ES-I3 (cell line): ENCODE measurements around the gene ZNF160.
A peak's percentile ranks its signal among the peaks of the same experiment; 100 is the strongest.
"Not testable (repeated sequence)": the region's sequence is repeated elsewhere in the genome, so short reads cannot be mapped to it uniquely, and the experiment has no call there.

ENCODE experiments used
- H3K36me3 ChIP-seq: 2 replicates; pipeline ENCODE4 v1.6.1; 2013; ENCODE audit warnings: mild to moderate bottlenecking, low read length, control low read depth, moderate library complexity; ENCODE audit not compliant: insufficient read depth
- H3K4me1 ChIP-seq: 2 replicates; pipeline ENCODE4 v1.6.1; 2013; ENCODE audit warnings: mild to moderate bottlenecking, control low read depth, low read length; ENCODE audit not compliant: insufficient read depth
- H3K9ac ChIP-seq: 2 replicates; pipeline ENCODE4 v1.6.1; 2013; ENCODE audit warnings: low read depth, mild to moderate bottlenecking, low read length, moderate library complexity
- H3K9me3 ChIP-seq: 2 replicates; pipeline ENCODE4 v1.6.1; 2013; ENCODE audit warnings: mild to moderate bottlenecking, low read length, moderate library complexity; ENCODE audit not compliant: control insufficient read depth, insufficient read depth

ZNF160 gene

GRCh38 chr19:53103234-53104203 is at the start of gene ZNF160:
Gene ZNF160, minus strand, starts transcription at chr19:53103422. Its CDS starts 17,146 bp downstream, at chr19:53086276.
- Histone ChIP-seq H3K9ac (peak within 1 kb of the TSS; percentile 92), H3K9me3 (no peaks in the 10 kb centered on the region), H3K36me3 (no peaks in the 10 kb centered on the region)

DNA sequence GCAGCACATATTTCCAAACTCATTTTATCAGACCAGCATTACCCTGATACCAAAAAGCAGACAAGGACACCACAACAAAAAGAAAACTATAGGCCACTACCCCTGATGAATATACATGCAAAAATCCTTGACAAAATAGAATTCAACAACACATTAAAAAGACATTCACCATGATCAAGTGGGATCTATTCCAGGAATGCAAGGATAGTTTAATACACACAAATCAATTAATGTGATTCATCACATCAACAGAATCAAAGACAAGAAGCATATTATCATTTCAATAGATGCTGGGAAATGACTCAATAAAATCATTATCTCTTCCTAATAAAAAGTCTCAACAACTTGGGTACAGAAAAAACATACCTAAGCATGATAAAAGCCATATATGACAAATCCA is 44.4 kb upstream of the ZNF160 start:
- Histone ChIP-seq H3K9ac (no peak overlapping the region), H3K4me1 (no peaks in the 10 kb centered on the region), H3K9me3 (peaks cover 18% of the 10 kb centered on the region; the same call in 1 of the 2 replicates), H3K36me3 (no peaks in the 10 kb centered on the region; the same call in none of the 2 replicates)

More at GRCh38 chr19:53103234-53104203, at the start of gene ZNF160:
- H3K4me1 ChIP-seq = peaks cover 7% of the 10 kb centered on the region; the same call in 1 of the 2 replicates

- Histone ChIP-seq H3K36me3 (peaks cover 17% of the 10 kb centered on the region), H3K9me3 (peaks cover 29% of the 10 kb centered on the region), H3K4me1 (no peaks in the 10 kb centered on the region), H3K9ac (no peak overlapping the region)
These were observed 37.1 kb upstream of the ZNF160 start for GRCh38 chr19:53140351-53140750.

- no peak overlapping the region for H3K9ac ChIP-seq
- H3K4me1 ChIP-seq = peaks cover 2% of the 10 kb centered on the region; the same call in 1 of the 2 replicates
- peaks cover 15% of the 10 kb centered on the region; the same call in 1 of the 2 replicates for H3K9me3 ChIP-seq
- peaks cover 8% of the 10 kb centered on the region; the same call in 1 of the 2 replicates for H3K36me3 ChIP-seq
These were observed 33.2 kb upstream of the ZNF160 start for GRCh38 chr19:53136432-53136831.

GRCh38 chr19:53132141-53132991 is 29.1 kb upstream of the ZNF160 start, which contains the start of gene ZNF415:
Gene ZNF415, minus strand, starts transcription at chr19:53132910. Its CDS starts 10,234 bp downstream, at chr19:53122676.
- peaks cover 6% of the 10 kb centered on the region; the same call in 1 of the 2 replicates for H3K4me1 ChIP-seq
- peak within 1 kb of the TSS; percentile 85 for H3K9ac ChIP-seq
- H3K36me3 ChIP-seq = no peaks in the 10 kb centered on the region
- no peaks in the 10 kb centered on the region; the same call in 1 of the 2 replicates for H3K9me3 ChIP-seq

DNA sequence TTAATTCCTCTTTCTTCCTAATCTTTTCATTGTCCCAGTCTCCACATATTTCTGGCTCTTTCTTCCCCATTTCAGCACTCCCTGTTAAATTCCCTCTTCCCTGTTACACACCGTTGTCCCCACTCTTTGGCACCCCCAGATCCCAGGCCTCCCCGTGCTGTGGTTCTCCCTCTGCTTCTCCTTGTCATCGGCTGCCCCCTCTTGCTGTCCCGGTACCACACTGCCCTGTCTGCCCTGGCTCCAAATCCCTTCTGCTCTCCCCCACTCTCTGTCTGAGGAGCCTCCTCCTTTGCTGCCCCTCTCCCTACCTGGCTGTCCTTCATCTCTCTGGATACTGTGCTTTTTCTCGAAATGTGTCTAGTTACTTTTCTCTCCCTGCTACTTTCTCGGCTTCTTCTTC is 28.5 kb upstream of the ZNF160 start:
- peak overlapping the region; percentile 85; the same call in 1 of the 2 replicates for H3K9ac ChIP-seq
- H3K36me3 ChIP-seq = no peaks in the 10 kb centered on the region
- H3K9me3 ChIP-seq = no peaks in the 10 kb centered on the region
- peaks cover 6% of the 10 kb centered on the region; the same call in 1 of the 2 replicates for H3K4me1 ChIP-seq

DNA sequence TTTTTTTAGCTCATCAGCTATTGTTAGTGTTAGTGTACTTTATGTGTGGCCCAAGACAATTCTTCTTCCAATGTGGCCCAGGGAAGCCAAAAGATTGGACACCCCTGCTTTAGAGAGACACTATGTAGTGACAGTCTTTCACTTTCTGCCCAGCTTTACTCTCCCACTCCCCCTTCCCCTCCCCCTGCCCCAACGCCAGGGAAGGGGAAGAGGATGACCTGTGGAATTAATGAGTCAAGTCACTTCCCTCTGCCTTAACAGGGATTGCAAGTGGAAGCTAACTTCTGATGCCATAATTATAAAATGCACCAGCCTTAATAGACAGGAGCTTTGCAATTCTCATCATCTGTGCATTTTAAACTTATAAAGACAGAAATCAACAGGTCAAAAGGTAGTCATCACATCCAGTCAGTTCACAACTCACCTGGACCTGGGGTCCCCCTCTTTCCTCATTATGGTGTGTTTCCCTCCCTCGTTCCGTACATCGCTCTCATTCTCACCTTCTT is 27.9 kb upstream of the ZNF160 start:
- peak overlapping the region; percentile 85; the same call in 1 of the 2 replicates for H3K9ac ChIP-seq
- no peaks in the 10 kb centered on the region for H3K9me3 ChIP-seq
- no peaks in the 10 kb centered on the region for H3K36me3 ChIP-seq
- peaks cover 6% of the 10 kb centered on the region; the same call in 1 of the 2 replicates for H3K4me1 ChIP-seq

- Histone ChIP-seq H3K9ac (no peak overlapping the region), H3K9me3 (no peaks in the 10 kb centered on the region), H3K36me3 (no peaks in the 10 kb centered on the region), H3K4me1 (peaks cover 6% of the 10 kb centered on the region; the same call in 1 of the 2 replicates)
These were observed 27.3 kb upstream of the ZNF160 start for GRCh38 chr19:53130506-53130905.

DNA sequence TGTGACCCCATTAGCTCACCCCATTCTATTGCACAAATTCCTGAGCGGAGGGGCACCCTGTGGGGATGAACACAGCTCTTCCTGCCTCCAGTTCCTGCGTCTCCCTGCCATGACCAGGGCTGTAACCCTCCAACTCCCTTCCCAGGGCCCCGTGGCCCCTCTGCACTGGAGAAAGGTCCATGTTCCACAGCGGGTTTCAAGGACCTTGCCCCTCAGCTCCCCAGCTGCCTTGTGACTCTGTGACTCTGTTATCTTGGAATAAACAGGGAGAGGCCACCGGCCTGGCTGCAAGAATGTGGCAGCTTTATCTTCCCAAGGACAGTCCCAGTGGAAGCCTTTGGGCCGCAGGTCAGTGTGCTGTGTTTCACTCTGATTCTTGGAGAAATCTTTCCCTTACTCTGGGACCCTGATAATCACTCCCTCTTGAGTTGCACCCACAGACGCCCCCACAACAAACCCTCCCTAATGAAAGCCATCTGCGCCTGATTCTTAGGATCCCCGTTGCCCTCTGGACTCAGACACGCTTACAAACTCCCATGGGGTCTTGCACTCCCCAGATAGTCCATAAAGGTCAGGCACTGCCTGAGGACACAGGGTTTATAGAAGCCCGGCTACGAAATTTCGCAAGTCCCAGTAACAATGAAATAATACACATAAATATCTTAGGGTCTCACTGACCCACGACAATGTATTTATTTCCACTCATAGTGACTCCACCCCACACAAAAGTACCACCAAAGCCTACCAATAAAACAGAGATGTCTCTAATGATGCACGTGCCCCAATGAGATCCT is 23.7 kb upstream of the ZNF160 start:
- H3K4me1 ChIP-seq, H3K36me3 ChIP-seq, H3K9me3 ChIP-seq, H3K9ac ChIP-seq: not testable (repeated sequence)

DNA sequence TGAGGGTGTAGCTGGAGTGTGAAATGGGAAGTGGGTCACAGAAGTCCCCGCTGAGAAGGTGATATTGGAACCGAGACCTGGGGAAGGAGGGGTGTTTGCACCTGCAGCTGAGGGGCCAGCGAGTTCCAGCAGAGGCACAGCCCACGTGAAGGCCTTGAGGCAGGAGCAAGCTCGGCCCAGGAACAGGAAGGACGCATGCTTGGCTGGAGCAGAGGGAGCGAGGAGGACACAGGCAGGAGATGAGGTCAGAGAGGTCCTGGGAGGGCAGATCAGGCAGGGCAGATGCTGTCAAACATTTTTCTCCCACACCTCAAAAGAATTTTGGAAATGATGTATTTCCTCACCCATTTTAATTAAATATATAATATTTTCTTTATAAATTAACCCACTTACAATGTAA is 20.2 kb upstream of the ZNF160 start:
- H3K4me1 ChIP-seq = no peaks in the 10 kb centered on the region
- no peaks in the 10 kb centered on the region for H3K9me3 ChIP-seq
- H3K36me3 ChIP-seq = no peaks in the 10 kb centered on the region
- no peak overlapping the region for H3K9ac ChIP-seq

GRCh38 chr19:53112286-53112685 is 9.1 kb upstream of the ZNF160 start:
- Histone ChIP-seq H3K36me3 (peaks cover 4% of the 10 kb centered on the region), H3K4me1 (no peaks in the 10 kb centered on the region), H3K9me3 (no peaks in the 10 kb centered on the region), H3K9ac (no peak overlapping the region)

DNA sequence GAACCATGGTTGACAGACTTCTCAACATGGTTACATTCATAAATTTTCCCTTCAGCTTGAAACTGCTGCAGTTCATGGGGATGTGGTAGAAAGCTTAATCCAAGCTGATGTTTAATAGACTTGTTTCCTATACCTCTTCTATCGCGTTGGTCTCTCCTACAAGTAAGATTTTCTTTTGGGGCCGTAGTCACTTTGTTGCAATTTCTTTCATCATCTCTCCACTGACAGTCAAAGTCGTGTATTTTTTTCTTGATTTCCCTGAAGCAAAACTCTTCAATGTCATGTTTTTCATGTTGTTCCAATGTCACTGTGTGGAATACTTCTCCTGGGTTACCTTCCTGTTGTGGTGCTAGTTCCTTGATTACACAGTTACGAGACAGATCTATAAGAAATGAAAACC is 6.3 kb upstream of the ZNF160 start:
- Histone ChIP-seq H3K9me3 (no peaks in the 10 kb centered on the region), H3K36me3 (peaks cover 4% of the 10 kb centered on the region), H3K4me1 (no peaks in the 10 kb centered on the region)

DNA sequence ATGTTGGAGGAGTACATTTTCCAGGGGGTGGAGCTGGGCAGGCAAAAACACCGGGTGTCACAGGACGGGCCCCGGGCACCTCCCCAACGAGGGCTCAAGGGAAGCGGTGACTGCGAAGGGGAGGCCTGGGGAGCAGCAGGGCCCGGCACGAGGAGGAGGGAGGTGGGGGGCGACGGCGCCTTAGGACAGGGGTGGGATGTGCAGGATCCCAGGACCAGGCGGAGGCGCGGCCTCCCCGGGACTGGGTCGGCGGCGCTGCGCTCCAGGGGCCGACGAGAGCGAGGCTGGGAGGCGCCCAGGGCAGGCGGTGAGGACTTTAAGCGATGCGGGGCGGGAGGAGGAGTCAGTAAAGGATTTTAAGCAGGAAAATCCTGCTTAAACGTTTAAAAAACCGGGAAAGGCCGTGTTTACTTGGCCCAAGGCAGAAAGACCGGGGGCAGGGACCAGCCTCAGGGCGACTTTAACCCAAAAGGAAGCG is 427 bp downstream of the ZNF160 start:
- no peaks in the 10 kb centered on the region for H3K9me3 ChIP-seq
- peak overlapping the region; percentile 83 for H3K9ac ChIP-seq
- peaks cover 7% of the 10 kb centered on the region; the same call in 1 of the 2 replicates for H3K4me1 ChIP-seq
- H3K36me3 ChIP-seq = no peaks in the 10 kb centered on the region

More for the DNA sequence above, 6.3 kb upstream of the ZNF160 start:
- H3K9ac ChIP-seq = no peak overlapping the region
